Measurements from ENCODE around the gene TIMM29.
"Not testable (repeated sequence)": the region's sequence is repeated elsewhere in the genome, so short reads cannot be mapped to it uniquely, and the experiment has no call there.

The TIMM29 gene

DNA sequence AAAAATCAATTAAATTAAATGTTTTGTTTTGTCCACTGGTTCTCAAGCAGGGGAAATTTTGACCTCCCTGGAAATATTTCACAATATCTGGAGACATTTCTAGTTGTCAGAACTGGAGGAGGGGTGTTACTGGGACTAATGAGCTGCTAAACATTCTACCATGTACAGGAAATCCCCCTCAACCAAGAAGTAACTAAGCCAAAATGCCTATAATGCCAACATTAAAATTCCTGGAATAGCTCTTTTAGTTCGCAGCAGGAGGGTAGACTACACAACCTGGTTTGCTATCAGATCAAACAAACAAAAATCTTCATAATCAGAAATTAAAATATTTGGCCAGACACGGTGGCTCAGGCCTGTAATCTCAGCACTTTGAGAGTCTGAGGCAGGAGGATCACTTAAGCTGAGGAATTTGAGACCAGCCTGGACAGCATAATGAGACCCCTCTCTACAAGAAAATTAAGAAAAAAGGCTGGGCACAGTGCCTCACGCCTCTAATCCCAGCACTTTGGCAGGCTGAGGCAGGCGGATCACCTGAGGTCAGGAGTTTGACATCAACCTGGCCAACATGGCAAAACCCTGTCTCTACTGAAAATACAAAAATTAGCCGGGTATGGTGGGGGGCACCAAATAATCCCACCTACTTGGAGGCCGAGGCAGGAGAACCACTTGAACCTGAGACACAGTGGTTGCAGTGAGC is 18.5 kb downstream of the TIMM29 start:
- no peak for DNase-seq

DNA sequence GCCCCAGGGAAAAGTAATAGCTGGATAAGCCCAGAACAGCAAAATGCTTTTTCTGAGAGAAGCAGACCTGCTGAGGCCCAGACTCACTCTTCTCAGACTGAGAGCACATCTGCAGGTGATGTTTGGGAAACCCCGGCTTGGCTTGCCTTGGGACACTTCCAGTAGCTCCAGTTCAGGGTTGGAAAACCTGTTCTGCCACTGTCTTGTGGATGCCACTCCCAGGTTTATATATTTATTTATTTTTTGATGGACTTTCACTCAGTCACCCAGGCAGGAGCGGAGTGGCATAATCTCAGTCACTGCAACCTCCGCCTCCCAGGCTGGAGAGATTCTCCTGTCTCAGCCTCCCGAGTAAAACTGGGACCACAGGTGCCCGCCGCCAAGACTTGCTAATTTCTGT is 24.2 kb downstream of the TIMM29 start:
- peak; percentile 66 for DNase-seq

DNA sequence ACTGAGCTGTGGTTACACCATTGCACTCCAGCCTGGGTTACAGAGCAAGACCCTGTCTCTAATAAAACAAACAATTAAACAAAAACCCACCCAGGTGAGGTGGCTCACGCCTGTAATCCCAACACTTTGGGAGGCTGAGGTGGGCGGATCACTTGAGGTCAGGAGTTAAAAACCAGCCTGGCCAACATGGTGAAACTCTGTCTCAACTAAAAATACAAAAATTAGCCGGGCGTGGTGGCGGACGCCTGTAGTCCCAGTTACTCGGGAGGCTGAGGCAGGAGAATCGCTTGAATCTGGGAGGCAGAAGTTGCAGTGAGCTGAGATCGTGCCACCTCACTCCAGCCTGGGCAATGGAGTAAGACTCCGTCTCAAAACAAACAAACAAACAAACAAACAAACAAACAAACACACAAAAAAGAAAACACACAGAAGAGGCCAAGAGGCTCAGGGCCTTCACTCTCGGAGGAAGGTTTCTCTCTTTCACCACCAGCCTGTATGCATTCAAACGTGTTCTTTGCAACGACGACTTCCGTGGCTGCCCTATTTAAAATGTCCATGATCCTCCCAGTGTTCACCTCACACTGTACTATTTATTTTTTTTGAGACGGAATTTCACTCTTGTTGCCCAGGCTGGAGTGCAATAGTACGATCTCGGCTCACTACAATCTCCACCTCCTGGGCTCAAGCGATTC is 30.8 kb downstream of the TIMM29 start:
- not testable (repeated sequence) for DNase-seq

DNA sequence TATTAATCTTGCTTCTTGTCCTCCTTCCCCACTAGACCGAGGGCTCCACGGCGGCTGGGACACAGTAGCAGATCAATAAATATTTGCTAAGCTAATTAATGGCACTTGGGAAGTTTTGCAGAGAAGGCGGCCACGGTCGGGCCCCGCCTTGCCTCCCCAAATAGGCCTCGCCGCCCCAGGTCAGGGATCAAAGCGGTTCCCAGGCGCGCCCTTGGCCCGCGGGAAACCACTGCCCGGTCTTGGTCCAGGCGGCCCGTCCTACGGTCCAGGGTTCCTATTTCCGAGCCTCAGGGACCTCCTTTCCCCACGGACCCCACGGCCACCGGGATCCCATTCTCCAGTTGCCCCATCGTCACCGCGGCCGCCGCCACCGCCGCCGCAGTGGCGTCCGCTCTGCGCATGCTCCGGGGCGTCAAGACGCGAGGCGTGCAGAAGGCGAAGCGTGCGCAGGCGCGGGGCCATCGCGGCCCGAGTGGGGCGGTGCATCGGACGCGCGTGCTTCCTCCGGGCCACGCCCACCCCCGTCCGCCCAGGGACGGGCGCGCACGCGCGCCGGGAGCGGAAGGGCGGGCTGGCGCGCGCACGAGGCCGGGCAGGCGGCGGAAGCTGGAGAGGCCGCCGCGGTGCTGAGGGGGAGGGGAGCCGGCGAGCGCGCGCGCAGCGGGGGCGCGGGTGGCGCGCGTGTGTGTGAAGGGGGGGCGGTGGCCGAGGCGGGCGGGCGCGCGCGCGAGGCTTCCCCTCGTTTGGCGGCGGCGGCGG is 31.9 kb downstream of the TIMM29 start, which contains the start of gene SMARCA4:
SMARCA4 (plus strand) TSS at position 717 of the 759 bp plus-strand sequence. CDS start 23,122 bp downstream, outside the sequence.
- DNase-seq, result peak; percentile 96

DNA sequence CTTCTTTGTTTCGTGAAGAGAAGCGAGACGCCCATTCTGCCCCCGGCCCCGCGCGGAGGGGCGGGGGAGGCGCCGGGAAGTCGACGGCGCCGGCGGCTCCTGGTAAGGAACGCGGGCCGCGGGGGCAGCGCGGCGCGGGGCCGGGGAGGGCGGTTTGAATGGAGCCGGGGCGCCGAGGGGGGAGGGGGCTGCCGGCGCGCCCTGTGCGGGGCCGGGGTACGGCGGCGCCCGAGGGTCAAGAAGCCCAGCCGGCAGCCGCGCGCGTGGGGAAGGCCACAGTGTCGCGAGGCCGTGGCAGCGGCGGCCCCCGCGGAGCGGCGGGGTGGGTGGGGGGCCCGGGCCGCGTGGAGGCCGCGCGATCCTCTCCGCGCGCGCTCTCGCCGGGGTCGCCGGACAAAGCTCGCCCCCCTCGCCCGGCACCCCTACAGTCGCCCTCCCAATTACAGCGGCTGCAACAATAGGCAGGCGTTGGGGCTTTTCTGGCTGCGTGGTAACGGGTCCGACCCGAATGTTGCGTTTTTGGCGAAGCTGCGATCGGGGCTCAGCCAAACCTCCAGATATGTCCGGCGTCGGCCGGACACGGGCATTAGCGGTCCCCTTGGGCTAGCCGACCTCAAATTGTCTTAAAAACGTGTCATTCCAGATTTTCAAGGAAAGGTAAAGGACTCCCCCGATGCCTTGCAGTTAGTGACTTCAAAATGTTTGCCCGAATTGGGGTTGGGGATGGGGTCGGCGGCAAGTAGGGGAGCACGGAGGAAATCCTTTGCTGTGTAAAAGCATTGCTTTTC is 32.7 kb downstream of the TIMM29 start:
- no peak for DNase-seq

DNA sequence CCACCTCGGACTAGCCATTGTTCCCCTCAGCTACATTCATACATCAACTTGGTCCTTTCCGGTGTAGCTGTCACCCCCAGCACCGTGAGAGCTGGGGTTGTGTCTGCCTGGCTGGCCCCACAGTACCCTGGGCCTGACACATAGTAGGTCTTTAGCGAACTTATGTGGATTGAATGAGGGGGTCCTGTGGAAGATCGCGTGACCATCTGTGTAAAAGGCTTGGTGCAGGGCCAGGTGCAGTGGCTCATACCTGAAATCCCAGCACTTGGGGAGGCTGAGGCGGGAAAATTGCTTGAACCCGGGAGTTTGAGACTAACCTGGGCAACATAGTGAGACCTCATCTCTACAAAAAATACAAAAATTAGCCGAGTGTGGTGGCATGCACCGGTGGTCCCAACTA is 34.3 kb downstream of the TIMM29 start:
- DNase-seq, result no peak

DNA sequence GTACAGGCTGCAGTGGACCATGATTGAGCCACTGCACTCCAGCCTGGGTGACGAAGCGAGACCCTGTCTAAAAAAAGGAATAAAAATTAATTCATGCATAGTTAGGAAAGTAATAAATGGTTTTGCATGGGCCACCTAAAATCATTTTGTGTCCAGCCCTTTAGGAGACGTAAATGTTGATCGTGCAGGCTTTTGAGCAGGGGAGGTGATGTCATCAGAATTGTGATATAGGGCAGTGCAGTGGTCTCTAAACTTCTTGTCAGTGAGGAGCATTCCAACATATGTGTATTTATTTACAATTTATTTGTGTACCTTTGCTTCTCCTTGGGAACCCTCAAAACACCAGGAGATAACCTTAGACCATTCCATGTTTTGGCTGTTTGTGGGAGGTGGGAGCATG is 35.3 kb downstream of the TIMM29 start:
- no peak for DNase-seq

DNA sequence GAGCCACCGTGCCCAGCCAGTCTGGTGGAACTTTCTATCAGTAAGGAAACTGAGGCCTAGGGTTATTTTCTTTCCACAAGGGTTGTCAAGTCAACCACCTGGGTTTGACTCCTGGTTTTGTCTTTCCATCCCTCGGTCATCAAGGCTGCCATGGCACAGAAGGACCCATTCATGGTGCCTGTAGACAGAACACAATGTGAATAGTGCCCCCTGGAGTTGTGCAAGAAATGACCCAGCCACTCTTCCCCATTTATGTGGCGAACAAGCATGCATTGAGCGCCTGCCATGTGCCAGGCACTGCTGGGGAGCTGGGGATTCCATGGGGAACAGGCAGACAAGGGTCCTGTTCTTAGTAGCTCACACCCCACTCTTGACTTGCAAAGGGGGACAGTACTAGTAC is 36.3 kb downstream of the TIMM29 start:
- no peak for DNase-seq

DNA sequence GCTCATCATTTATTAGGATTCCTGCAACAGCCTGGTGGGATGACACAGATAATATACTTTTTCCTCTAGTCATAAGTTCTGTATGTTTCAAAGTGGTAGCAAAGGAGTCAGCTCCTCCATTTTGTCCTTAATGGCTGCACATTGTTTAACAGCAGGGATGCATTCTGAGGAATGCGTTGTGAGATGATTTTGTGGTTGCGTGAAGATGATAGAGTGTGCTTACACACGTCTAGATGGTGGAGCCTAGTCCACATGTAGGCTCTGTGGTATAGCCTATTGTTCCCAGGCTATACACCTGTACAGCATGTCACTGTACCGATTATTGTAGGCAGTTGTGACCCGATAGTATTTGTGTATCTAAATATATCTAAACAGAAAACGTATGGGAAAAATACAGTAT is 36.8 kb downstream of the TIMM29 start:
- no peak for DNase-seq

DNA sequence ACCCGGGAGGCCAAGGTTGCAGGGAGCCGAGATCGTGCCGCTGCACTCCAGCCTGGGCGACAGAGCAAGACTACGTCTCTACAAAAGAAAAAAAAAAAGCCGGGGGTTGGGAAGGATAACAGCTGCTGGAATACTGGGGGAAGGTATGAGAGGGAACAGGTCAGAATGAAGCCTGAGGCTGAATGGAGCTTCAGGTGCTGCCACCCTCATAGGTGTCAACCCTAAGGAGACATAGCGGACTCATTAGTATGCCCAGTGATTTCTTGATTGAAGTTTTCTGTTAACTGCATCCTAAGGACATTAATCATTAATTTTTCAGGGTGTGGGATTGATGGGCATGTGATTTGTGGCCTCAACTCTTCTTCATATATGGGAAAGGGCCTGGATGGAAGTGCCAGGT is 38.2 kb downstream of the TIMM29 start:
- no peak for DNase-seq

DNA sequence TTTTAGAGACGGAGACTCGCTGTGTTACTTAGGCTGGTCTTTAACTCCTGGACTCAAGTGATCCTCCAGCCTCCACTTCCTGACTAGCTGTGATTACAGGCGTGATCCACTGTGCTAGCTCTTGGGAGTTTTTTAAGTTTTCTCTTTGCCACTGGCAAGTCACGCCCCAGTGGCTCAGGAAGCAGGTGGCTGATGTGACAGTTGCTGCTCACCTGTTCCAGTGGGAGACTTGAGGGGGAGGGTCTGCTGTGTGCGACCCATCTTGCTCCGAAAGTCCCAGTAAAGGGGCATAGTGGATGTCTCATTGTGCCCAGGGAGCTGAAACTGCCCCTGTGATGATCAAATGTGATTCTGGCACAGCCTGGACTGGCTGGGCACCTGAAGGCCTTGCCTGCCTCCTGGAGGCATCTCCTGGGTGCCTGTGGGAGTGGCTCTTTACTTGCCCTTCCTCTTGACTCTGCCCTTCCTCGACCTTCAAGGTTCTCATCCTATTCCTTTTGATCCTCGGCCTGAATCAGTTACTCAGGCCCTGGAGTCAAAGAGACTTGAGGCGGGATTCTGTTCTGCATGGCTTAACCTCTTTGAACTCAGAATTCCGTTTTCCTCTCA is 40.0 kb downstream of the TIMM29 start:
- DNase-seq, result no peak

DNA sequence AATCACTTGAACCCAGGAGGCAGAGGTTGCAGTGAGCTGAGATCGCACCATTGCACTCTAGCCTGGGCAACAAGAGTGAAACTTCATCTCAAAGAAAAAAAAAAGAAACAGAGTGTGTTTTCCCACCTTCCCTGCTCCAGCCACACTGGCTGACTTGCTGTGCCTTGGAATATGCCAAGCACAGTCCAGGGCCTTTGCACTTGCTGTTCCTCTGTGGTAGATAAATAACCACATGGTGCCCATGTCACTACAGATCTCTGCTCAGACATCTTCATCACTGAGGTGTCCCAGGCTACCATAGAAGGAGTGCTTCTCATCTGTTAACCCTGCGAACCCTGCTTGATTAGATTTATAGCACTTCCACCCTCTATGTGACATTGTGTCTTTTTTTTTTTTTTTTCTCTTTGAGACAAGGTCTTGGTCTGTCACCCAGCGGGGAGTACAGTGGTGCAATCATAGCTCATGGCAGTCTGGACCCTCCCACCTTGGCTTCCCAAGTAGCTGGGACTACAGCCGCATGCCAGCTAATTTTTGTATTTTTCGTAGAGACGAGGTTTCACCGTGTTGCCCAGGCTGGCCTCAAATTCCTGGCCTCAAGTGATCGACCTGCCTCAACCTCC is 42.6 kb downstream of the TIMM29 start:
- no peak for DNase-seq

DNA sequence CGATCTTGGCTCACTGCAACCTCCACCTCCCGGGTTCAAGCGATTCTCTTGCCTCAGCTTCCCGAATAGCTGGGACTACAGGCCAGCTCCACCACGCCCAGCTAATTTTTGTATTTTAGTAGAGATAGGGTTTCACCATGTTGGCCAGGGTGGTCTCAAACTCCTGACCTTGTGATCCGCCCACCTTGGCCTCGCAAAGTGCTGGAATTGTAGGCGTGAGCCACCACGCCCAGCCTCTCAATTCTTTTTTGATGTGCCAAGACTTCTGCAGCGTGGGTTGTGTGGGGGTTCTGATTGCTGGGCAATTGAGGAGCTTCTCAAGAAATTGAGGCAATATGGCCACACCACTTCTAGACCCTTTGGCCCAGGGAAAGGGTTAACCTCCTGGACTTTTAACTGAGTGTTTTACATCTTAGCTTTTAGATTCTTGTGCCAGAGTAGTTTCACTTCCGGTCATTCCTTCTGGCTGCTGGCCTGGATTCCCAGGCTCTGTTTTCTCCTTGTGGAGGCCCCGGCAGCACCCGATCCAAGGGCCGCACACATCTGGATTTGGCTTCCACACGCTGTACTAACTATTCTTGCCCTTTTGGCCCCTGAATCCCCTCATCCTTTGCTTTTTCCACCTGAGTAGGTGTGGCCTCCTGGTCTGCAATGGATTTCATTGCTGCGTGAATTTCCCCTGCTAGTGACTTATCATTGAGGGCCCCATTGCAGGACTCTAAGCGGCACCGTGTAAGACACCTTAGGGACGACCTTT is 46.9 kb downstream of the TIMM29 start:
- DNase-seq, result no peak

DNA sequence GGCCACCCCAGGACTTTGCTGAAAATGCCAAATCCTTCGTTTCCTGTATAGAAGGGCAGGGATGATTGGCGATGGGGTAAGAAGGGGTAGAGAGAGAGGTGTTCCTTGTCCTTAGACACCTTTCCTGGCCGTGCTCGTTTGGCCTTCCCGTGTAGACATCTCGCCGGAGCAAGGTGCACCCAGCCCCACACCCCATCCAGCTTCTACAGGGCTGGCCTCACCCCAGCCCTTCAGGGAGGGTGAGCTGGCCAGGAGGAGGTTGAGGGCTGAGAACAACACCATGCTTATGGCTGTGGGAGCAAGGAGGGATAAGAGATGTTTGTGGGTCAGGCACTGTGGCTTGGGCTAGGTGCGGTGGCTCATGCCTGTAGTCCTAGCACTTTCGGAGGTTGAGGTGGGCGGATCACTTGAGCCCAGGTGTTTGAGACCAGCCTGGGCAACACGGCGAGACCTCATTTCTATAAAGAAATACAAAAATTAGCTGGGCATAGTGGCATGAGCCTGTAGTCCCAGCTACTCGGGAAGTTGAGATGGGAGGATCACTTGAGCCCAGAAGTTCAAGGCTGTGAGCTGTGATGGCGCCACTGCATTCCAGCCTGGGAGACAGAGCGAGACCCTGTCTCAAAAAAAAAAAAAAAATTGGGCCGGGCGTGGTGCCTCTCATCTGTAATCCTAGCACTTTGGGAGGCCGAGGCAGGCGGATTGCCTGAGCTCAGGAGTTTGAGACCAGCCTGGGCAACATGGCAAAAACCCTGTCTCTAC is 47.7 kb downstream of the TIMM29 start:
- DNase-seq, result no peak

DNA sequence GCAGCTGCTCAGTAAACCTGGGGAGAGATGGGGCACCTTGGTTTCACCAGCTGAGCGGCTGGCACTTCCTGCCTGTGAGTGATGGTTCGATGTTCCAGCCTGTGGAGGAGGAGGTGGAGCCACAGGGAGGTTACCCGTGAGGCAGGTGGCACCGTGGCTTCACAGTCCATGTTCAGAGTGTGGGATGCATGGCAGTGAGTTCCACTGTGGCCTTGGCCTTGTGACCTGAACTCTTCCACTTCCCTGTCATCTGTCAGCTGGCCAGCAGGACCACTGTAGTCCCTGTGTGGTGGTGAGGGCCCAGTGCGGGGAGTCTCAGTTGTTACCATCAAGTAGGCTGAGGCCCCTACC is 49.1 kb downstream of the TIMM29 start:
- no peak for DNase-seq

Measured in islet precursor cell (in vitro differentiated cells).